ENCODE measurements around the gene ELMO1. TPM values are rescaled to one million over a fixed set of nuclear protein-coding genes. Genes with fewer than 3 reads are reported as not detected.
A peak's percentile ranks its signal among the peaks of the same experiment; 100 is the strongest.

Gene ELMO1
- total and polyA plus RNA-seq, 2 donors from 2014 or later = 6.0 to 35.4 TPM

- H3K9me3 ChIP-seq (ENCODE audit: control insufficient read depth in 2 of 3, insufficient read depth in 1 of 3, low read length in 3 of 3) = peaks cover 0 to 2% (median 0%) of the 10 kb centered on the region in 3 donors
- FAIRE-seq = no peak
- H3K4me3 ChIP-seq (ENCODE audit: low read length in 3 of 3) = no peak overlapping the region
- H3K4me1 ChIP-seq (ENCODE audit: control insufficient read depth in 2 of 3, insufficient read depth in 2 of 3, low read depth in 1 of 3, low read length in 3 of 3) = no peaks in the 10 kb centered on the region
- intact Hi-C loops (cut with DNase I) = no loop called here
- no peaks in the 10 kb centered on the region for H3K36me3 ChIP-seq (ENCODE audit: control insufficient read depth in 2 of 3, insufficient read depth in 3 of 3, low read length in 3 of 3)
- TF ChIP-seq CTCF (IDR thresholded peaks at IDR 0.05; ENCODE audit: borderline replicate concordance, extremely low read depth, insufficient read depth) = no peak
- no peak overlapping the region for H3K9ac ChIP-seq (ENCODE audit: low read length in 3 of 3)
- peak in 1 of 5 donors; percentile 37 for DNase-seq
- H3K27ac ChIP-seq (ENCODE audit: low read depth in 2 of 2, low read length in 2 of 2) = peak overlapping the region; percentile 23 to 32
- no peaks in the 10 kb centered on the region for H3K27me3 ChIP-seq (ENCODE audit: control insufficient read depth, insufficient read depth, low read length)
These were observed 7.8 kb downstream of the ELMO1 start for GRCh38 chr7:37440738-37441385.

- H3K36me3 ChIP-seq (ENCODE audit: control insufficient read depth in 2 of 3, insufficient read depth in 3 of 3, low read length in 3 of 3) = no peaks in the 10 kb centered on the region
- TF ChIP-seq CTCF (IDR thresholded peaks at IDR 0.05; ENCODE audit: borderline replicate concordance, extremely low read depth, insufficient read depth) = no peak
- no peaks in the 10 kb centered on the region for H3K27me3 ChIP-seq (ENCODE audit: control insufficient read depth, insufficient read depth, low read length)
- H3K4me3 ChIP-seq (ENCODE audit: low read length in 3 of 3) = no peak overlapping the region
- FAIRE-seq = no peak
- intact Hi-C loops (cut with DNase I) = no loop called here
- H3K9me3 ChIP-seq (ENCODE audit: control insufficient read depth in 2 of 3, insufficient read depth in 1 of 3, low read length in 3 of 3) = no peaks in the 10 kb centered on the region
- H3K27ac ChIP-seq (ENCODE audit: low read depth in 2 of 2, low read length in 2 of 2) = no peak overlapping the region
- no peak for DNase-seq
- no peak overlapping the region for H3K9ac ChIP-seq (ENCODE audit: low read length in 3 of 3)
- H3K4me1 ChIP-seq (ENCODE audit: control insufficient read depth in 2 of 3, insufficient read depth in 2 of 3, low read depth in 1 of 3, low read length in 3 of 3) = no peaks in the 10 kb centered on the region
These were observed 9.0 kb downstream of the ELMO1 start for GRCh38 chr7:37439653-37440026.

- no peak overlapping the region for H3K27ac ChIP-seq (ENCODE audit: low read depth in 2 of 2, low read length in 2 of 2)
- no peak for FAIRE-seq
These were observed 9.6 kb downstream of the ELMO1 start for GRCh38 chr7:37438906-37439652.

More at GRCh38 chr7:37438906-37439652, 9.6 kb downstream of the ELMO1 start:
- Histone ChIP-seq H3K9ac (ENCODE audit: low read length in 3 of 3) (no peak overlapping the region), H3K36me3 (ENCODE audit: control insufficient read depth in 2 of 3, insufficient read depth in 3 of 3, low read length in 3 of 3) (no peaks in the 10 kb centered on the region), H3K4me3 (ENCODE audit: low read length in 3 of 3) (no peak overlapping the region), H3K9me3 (ENCODE audit: control insufficient read depth in 2 of 3, insufficient read depth in 1 of 3, low read length in 3 of 3) (no peaks in the 10 kb centered on the region), H3K4me1 (ENCODE audit: control insufficient read depth in 2 of 3, insufficient read depth in 2 of 3, low read depth in 1 of 3, low read length in 3 of 3) (no peaks in the 10 kb centered on the region), H3K27me3 (ENCODE audit: control insufficient read depth, insufficient read depth, low read length) (no peaks in the 10 kb centered on the region)
- DNase-seq = peak in 1 of 5 donors; percentile 17
- intact Hi-C loops (cut with DNase I) = no loop called here
- TF ChIP-seq CTCF (IDR thresholded peaks at IDR 0.05; ENCODE audit: borderline replicate concordance, extremely low read depth, insufficient read depth) = no peak

Measured in kidney (tissue), 14 donors.